Keratinocyte (primary cell): ENCODE measurements around the gene SULF2. TPM values are rescaled to one million over a fixed set of nuclear protein-coding genes. Genes with fewer than 3 reads are reported as not detected.

Experiments
- DNase-seq: peaks from one replicate; pipeline ENCODE4 v3.0.0-alpha.2; 2011; ENCODE audit warnings: low read depth, missing footprints, low spot score
- FAIRE-seq: peaks from 2 replicates; lab custom pipeline; 2011; peaks lifted over from hg19 to GRCh38; lab: Jason Lieb, UNC
- H2AFZ ChIP-seq: 2 replicates; pipeline ENCODE4 v1.6.0; 2012; ENCODE audit warnings: low read length, control low read depth, inconsistent platforms; ENCODE audit not compliant: control insufficient read depth
- H3K27ac ChIP-seq: 2 replicates; pipeline ENCODE4 v1.5.1; 2011; ENCODE audit warnings: low read length; ENCODE audit not compliant: control insufficient read depth, insufficient read depth
- H3K27me3 ChIP-seq: 3 replicates; pipeline ENCODE4 v1.6.0; 2011; ENCODE audit warnings: low read length; ENCODE audit not compliant: control insufficient read depth, insufficient read depth; ENCODE audit errors: extremely low read depth
- H3K36me3 ChIP-seq, 2 experiments: 2 replicates in 1 of 2; 3 replicates in 1 of 2; pipeline ENCODE4 v1.5.1; 2011; ENCODE audit warnings: low read length in 2 of 2, mild to moderate bottlenecking in 1 of 2; ENCODE audit not compliant: control insufficient read depth in 2 of 2, insufficient read depth in 2 of 2; ENCODE audit errors: extremely low read depth in 1 of 2
- H3K4me1 ChIP-seq: 3 replicates; pipeline ENCODE4 v1.5.1; 2011; ENCODE audit warnings: low read length; ENCODE audit not compliant: control insufficient read depth, insufficient read depth; ENCODE audit errors: extremely low read depth
- H3K4me2 ChIP-seq: 3 replicates; pipeline ENCODE4 v1.6.0; 2011; ENCODE audit warnings: low read depth, low read length; ENCODE audit not compliant: control insufficient read depth, insufficient read depth; ENCODE audit errors: extremely low read depth
- H3K4me3 ChIP-seq, 3 experiments: fragments of 200-600 bp in 1 of 3; sonication (generic) in 1 of 3; 2 replicates in 2 of 3; 3 replicates in 1 of 3; pipeline ENCODE4 v1.5.1; 2011 to 2016; ENCODE audit warnings: low read length in 3 of 3, mild to moderate bottlenecking in 3 of 3, control low read depth in 2 of 3, inconsistent platforms in 1 of 3, low read depth in 1 of 3, mixed read lengths in 1 of 3, mixed run types in 1 of 3, moderate library complexity in 1 of 3; ENCODE audit not compliant: control insufficient read depth in 2 of 3, insufficient read depth in 2 of 3; ENCODE audit errors: extremely low read depth in 1 of 3
- H3K79me2 ChIP-seq: 2 replicates; pipeline ENCODE4 v1.6.0; 2012; ENCODE audit warnings: low read length; ENCODE audit not compliant: control insufficient read depth, insufficient read depth
- H3K9ac ChIP-seq: 3 replicates; pipeline ENCODE4 v1.6.0; 2011; ENCODE audit warnings: low read length; ENCODE audit not compliant: control insufficient read depth, insufficient read depth; ENCODE audit errors: extremely low read depth
- H3K9me1 ChIP-seq: 3 replicates; pipeline ENCODE4 v1.6.0; 2011; ENCODE audit warnings: low read length; ENCODE audit not compliant: control insufficient read depth, insufficient read depth; ENCODE audit errors: extremely low read depth
- H3K9me3 ChIP-seq: 2 replicates; pipeline ENCODE4 v1.5.1; 2012; ENCODE audit warnings: low read depth, low read length; ENCODE audit not compliant: control insufficient read depth
- H4K20me1 ChIP-seq: 3 replicates; pipeline ENCODE4 v1.6.0; 2011; ENCODE audit warnings: low read length; ENCODE audit not compliant: control insufficient read depth, insufficient read depth; ENCODE audit errors: extremely low read depth
- EZH2 ChIP-seq: IDR thresholded peaks from one replicate; pipeline ENCODE4 v1.6.1; 2012; ENCODE audit warnings: inconsistent platforms, mild to moderate bottlenecking, low read length, moderate library complexity
- dilution Hi-C: fragments of 300-500 bp; cut with MboI; formaldehyde crosslinking; loops from one replicate; pipeline ENCODE4 v1.7.0; 2020; ENCODE audit warnings: low sequenced_read_pairs; ENCODE audit not compliant: extremely low pct_ligation_motif_present
- polyA plus RNA-seq, 5 experiments: library from polyadenylated mRNA; depleted of rRNA in 3 of 5; stranded (reverse) in 3 of 5; stranded (forward) in 1 of 5; unstranded in 1 of 5; fragments of >200 nt; gene quantifications; 1 replicate in 1 of 5; 2 replicates in 3 of 5; 3 replicates in 1 of 5; pipeline versions ENCODE4 v1.2.1 to v1.2.3, GENCODE V29; 2011 to 2012; ENCODE audit warnings: missing spikeins in 2 of 5, low read depth in 1 of 5, low replicate concordance in 1 of 5
- TF ChIP-seq, protein P1 (sequence below), 3 experiments: IDR thresholded peaks in 1 of 3; conservative IDR thresholded peaks in 1 of 3; optimal IDR thresholded peaks in 1 of 3; 2 replicates in 2 of 3; 3 replicates in 1 of 3; pipeline versions ENCODE3 to v1.5.1; 2011; ENCODE audit warnings: low read length in 3 of 3, mild to moderate bottlenecking in 3 of 3, moderate library complexity in 2 of 3, control low read depth in 1 of 3, inconsistent platforms in 1 of 3; ENCODE audit not compliant: insufficient read depth in 2 of 3; ENCODE audit errors: extremely low read depth in 1 of 3

The SULF2 gene
- polyA plus RNA-seq, 1 donor (not counting 4 experiments of a cell fraction or from before 2014, with no cell fraction given) = 64.4 TPM

DNA sequence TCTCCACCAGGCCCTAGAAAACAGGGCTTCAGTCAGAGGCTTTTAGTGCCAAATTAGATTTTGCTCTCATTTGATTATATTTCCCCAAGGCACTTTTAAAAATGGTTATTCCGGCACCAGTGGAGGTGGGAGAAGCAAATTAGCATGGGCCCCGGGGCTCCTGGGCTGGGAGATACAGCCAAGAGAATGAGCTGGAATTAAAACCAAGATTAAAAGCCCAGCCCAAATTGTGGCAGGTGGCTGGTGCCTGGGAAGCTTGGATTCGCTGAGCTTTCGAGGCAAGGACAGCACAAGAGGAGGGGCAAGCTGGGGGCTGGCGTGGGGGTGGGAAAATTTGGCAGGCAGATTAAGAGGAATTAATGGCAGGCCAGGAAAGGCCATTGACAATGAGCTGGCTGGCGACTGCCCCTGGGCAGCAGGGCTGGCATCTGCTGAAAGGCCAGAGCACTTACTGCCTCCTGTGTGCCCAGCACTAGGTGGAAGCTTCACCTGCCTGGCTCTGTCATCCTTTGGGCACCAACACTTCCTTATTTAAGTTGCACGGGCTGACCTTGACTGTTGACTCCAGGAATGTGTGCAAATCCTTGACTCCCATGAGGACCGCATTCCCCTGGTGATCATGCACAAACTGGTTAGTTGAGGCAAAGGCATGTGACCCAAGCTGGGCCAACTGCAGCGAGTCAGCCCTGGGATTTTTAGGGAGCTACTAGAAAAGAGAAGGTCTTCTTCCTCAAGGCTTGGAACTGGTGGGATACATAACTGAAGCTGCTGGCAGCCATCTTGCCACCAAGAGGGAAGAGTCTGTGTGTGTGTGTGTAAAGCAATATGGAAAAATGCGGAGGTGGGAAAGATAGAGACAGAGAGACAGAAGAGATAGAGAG, 76.1 kb downstream of the SULF2 start:
- no peaks in the 10 kb centered on the region for H3K9me3 ChIP-seq
- peaks cover 2 to 15% of the 10 kb centered on the region in 2 experiments for H3K36me3 ChIP-seq
- H4K20me1 ChIP-seq = peaks cover 3% of the 10 kb centered on the region
- TF ChIP-seq, protein P1, sequence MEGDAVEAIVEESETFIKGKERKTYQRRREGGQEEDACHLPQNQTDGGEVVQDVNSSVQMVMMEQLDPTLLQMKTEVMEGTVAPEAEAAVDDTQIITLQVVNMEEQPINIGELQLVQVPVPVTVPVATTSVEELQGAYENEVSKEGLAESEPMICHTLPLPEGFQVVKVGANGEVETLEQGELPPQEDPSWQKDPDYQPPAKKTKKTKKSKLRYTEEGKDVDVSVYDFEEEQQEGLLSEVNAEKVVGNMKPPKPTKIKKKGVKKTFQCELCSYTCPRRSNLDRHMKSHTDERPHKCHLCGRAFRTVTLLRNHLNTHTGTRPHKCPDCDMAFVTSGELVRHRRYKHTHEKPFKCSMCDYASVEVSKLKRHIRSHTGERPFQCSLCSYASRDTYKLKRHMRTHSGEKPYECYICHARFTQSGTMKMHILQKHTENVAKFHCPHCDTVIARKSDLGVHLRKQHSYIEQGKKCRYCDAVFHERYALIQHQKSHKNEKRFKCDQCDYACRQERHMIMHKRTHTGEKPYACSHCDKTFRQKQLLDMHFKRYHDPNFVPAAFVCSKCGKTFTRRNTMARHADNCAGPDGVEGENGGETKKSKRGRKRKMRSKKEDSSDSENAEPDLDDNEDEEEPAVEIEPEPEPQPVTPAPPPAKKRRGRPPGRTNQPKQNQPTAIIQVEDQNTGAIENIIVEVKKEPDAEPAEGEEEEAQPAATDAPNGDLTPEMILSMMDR (optimal IDR thresholded peaks at IDR 0.05 in 1 of 3, IDR thresholded peaks at IDR 0.05 in 1 of 3, conservative IDR thresholded peaks at IDR 0.05 in 1 of 3; ENCODE audit: extremely low read depth in 1 of 3, insufficient read depth in 2 of 3, low read length in 3 of 3) = no peak
- no peak for TF ChIP-seq EZH2
- no peak overlapping the region for H3K4me2 ChIP-seq
- H3K4me3 ChIP-seq = no peak overlapping the region
- no peaks in the 10 kb centered on the region for H3K9me1 ChIP-seq
- peaks cover 15% of the 10 kb centered on the region for H3K79me2 ChIP-seq
- no peak overlapping the region for H2AFZ ChIP-seq
- FAIRE-seq = no peak
- H3K27me3 ChIP-seq = no peaks in the 10 kb centered on the region
- H3K27ac ChIP-seq = no peak overlapping the region
- H3K4me1 ChIP-seq = peaks cover 6% of the 10 kb centered on the region
- DNase-seq = no peak
- dilution Hi-C loops = no loop called here
- no peak overlapping the region for H3K9ac ChIP-seq

DNA sequence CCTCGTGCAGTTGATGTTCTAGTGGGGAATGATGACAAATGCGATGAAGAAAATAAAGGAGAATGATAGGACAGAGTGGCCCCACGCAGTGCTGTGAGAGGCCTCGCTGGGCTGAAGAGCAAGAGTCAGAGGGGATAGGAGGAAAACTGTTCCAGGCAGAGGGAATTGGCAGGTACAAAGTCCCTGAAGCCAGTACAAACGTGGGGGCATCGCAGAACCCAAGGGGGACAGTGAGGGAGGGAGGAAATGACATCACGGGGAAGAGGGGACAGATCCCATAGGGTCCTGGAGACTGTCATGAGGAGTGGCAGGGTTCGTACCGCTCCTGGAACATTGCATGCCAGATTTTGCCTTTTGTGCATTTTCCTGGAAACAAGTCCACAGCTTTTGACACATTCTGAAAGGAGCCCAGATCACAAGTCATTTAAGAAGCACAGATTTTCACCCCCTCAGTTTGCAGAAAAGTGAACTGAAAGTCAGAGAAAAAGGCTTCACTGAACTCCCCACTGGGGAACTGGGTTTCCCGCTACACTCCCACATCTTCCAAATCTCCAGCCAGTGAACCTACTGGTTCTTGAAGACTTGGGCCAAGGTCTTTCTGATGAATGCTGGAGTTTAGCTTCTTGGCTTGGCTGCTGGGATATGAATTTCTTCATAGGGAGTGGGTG, 77.0 kb downstream of the SULF2 start:
- dilution Hi-C loops = no loop called here
- Histone ChIP-seq H3K9me1 (no peaks in the 10 kb centered on the region), H3K79me2 (peaks cover 14% of the 10 kb centered on the region), H3K4me2 (no peak overlapping the region), H2AFZ (no peak overlapping the region), H3K27ac (no peak overlapping the region), H3K4me3 (no peak overlapping the region), H3K9ac (no peak overlapping the region), H3K9me3 (no peaks in the 10 kb centered on the region), H3K36me3 (peaks cover 0 to 15% of the 10 kb centered on the region in 2 experiments), H3K27me3 (no peaks in the 10 kb centered on the region), H4K20me1 (peaks cover 3% of the 10 kb centered on the region), H3K4me1 (peaks cover 6% of the 10 kb centered on the region)
- no peak for TF ChIP-seq EZH2
- TF ChIP-seq, protein P1 (optimal IDR thresholded peaks at IDR 0.05 in 1 of 3, IDR thresholded peaks at IDR 0.05 in 1 of 3, conservative IDR thresholded peaks at IDR 0.05 in 1 of 3; ENCODE audit: extremely low read depth in 1 of 3, insufficient read depth in 2 of 3, low read length in 3 of 3) = no peak
- no peak for FAIRE-seq
- no peak for DNase-seq
